ENCODE results near the gene TLK1.
A peak's percentile ranks its signal among the peaks of the same experiment; 100 is the strongest.

The TLK1 gene

GRCh38 chr2:170996316-170996715, 164.4 kb downstream of the TLK1 start:
- DNase-seq: no peak

DNA sequence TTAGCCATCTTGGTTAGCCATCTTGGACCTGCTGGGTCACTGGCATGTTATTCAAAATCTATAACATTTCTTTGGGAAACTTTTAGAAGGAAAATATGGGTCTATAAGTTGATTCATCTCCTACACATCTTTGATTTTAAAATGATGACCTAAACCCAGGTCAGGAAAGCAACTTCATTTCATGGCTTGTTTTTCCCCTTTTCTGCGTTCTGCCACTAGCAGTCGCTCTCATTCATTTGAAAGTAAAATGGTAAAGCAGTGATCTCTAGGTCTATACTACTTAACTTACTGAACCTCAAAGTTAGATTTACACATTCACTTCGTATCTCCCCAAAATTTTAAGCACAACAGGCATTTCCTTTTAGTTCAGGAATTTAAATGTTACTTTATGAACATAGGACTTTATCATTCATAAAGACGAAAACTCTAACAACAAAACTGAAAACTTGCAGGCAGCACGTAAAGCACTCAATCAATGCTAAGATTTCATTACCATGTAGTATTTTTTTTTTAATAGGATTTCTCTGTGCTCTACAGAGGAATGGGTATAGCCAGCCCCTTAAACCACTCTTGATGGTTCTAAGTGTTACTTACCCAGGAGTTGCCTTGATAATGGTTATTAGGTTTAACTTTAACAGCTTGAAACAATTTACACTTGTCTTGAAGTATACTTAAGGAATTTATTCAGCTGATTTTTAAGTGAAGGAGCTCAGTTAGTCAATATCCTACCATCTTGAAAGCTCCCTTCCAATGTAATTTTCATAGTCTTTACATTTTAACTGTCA, 169.1 kb downstream of the TLK1 start:
- no peak for DNase-seq

DNA sequence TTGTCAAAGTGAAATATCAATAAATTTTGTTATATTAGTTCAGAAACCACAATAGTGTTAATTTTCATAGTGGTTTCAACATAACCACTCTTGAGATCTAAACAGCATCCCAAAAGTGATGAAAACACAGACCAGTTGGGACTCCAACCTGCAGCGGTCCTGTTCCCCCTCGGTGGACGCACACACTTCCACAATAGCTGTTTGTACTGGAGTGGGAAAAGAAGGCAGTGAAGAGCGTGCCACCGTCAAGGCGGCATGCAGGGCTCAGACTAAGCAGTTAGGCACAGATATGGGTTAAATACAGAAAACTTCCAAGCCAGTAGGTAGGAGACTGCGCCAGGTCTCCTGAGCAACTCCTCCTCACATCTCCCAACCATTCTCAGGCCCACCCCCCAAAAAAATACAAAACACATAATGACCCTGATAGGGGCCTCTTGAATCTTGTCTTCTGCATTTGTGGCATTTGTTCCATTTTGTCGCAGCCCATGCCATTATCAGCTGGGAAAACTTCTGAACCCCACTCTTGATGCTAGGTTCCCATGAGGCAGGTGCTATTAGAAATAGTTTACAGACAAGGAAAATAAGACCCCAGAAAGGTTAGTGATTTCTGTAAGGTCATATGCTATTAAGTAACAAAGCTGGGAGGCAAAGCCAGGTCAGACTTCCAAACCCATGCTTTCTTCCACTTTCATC, 174.0 kb downstream of the TLK1 start:
- DNase-seq: no peak

DNA sequence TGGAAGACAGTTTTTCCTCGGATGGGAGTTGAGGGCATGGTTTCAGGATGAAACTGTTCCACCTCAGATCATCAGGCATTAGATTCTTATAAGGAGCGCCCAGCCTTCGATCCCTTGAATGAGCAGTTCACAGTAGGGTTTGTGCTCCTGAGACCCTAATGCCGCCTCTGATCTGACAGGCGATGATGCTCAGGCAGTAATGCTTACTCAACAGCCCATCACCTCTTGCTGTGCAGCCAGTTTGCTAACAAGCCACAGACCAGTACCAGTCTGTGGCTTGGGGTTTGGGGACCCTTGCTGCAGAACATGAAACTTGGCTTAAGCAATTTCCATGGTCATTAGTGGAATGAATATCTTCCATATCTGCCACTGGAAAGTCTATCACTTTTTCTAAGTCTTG, 175.3 kb downstream of the TLK1 start:
- DNase-seq: no peak

DNA sequence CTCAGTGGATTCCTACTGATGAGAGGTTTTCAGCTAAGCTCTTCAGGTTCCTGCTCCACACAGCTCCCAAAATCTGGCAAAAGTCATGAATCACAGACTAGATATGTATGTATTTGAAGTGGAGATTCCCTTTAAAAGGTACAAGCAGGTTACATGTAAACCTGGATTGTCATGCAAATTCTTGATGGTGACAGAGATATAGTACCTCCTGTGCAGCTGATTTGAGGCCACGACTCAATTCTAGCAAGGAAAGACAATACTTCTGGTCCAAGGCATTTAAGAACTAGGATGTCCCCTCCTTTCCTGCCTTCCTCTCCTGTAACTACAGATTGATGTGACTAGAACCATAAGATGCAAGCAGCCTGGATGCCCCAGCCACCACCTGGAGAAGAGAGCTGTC, 176.6 kb downstream of the TLK1 start:
- DNase-seq: no peak

DNA sequence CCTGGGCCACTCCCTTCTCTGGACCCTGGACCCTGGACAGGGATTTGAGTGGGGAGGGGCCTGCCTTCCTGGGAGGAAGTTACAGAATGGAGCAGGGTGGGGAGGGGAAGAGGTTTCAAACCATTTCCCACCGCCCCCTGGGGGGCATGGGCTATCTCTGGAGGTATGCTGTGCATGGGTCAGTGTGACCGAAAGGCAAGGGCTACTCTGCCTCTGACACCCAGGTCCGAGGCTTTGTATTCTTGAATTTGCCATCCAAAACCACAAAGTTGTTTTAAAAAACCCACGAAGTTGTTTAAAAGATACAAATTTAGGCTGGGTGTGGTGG, 184.8 kb downstream of the TLK1 start:
- no peak for DNase-seq

DNA sequence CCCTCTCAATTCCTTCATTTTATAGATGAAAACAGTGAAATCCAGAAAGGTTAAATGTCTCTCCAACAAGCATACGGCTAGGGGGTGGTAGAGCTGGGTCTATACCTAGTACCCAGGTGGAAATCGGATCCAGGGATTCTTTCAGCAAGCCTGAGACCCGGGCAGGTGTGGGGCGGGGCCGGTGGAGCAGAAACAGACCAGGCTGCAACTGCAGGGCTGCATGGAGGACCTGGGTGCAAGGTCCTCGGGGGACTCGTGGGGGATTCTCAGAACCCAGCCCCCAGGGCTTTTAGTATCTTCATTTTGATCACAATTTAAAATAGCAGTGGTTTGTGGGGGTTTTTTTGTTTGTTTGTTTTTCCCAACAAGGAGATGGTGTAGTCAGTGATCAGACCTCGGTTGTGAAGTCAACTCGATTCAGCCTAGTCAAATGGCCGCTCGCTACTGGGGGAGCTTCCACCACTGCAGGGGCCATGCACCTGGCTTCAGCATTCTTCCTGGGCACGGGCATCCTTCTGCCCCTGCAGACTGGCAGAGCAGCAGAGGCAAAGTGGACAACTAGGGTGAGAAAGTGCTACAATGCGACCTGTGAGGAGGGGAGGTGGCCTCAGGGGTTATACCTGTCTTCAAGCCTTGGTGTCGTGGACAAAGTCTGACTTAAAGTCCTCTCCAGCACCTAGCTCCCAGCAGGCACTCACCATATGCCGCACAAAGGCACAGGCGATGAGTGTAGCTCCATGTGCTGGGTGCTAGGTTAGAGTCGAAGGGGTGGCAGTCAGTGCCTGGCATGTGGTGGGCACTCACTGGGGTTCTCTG, 185.4 kb downstream of the TLK1 start:
- no peak for DNase-seq

DNA sequence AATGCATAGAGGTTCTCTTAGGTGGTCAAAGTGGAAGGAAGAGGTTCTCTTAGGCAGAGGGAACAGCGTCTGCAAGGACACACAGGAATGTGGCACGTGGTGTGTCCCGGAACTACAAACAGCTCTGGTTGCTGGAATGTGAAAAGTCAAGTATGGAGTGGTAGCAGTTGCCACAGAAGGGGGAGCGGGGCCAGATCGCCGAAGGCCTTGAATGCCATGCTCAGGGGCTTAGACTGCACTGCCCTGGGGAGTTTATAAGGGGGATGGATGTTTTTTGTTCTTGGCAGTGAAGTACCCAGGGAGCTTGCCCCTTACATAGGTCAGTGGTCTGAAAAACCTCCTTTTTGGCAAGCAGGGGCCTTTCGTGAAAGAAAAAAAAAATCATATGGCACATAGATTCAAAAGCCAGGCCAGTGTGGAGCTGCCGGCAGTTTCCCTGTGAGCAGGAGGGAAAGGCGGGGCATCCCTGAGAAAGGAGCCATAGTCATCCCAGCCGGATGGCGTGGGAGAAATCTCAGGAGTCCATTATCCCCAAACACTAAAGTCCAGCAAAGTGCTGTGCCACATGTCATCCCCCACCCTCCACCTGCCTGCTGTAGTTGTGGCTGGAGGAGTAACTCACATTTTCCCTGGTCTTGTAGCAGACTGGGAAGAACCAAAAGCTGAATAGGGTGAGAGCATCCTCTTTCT, 186.2 kb downstream of the TLK1 start:
- no peak for DNase-seq

- DNase-seq: peak; percentile 63 to 74 (median 71)
Measured at GRCh38 chr2:170973492-170974303, 187.0 kb downstream of the TLK1 start.

GRCh38 chr2:170973225-170973491, 187.5 kb downstream of the TLK1 start:
- DNase-seq: no peak

- peak in 1 of 3 experiments; percentile 7 for DNase-seq
Measured at GRCh38 chr2:170972296-170973224, 188.1 kb downstream of the TLK1 start.

DNA sequence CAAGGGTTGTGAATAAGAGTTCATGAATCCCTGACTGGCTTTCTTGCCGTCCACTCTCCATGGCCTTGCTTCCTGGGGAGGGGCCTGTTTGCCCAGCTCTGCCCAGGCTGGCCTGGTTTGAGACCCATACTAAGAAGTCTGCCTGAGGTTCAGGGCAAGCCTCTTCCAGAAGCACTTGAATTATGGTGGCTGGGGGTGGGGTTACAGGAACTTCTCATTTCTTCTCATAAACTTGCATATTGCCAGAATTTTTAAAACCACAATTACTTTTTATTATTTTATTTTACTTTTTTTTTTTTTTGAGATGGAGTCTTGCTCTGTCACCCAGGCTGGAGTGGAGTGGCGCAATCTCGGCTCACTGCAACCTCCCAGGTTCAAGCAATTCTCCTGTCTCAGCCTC, 189.6 kb downstream of the TLK1 start:
- DNase-seq: no peak

GRCh38 chr2:170969872-170970496, 190.7 kb downstream of the TLK1 start:
- peak in 2 of 3 experiments; percentile 35 to 67 for DNase-seq

- no peak for DNase-seq
Measured at GRCh38 chr2:170969030-170969429, 191.7 kb downstream of the TLK1 start.

GRCh38 chr2:170968205-170969003, 192.3 kb downstream of the TLK1 start:
- no peak for DNase-seq

- DNase-seq: no peak
Measured at GRCh38 chr2:170967553-170967952, 193.1 kb downstream of the TLK1 start.

DNA sequence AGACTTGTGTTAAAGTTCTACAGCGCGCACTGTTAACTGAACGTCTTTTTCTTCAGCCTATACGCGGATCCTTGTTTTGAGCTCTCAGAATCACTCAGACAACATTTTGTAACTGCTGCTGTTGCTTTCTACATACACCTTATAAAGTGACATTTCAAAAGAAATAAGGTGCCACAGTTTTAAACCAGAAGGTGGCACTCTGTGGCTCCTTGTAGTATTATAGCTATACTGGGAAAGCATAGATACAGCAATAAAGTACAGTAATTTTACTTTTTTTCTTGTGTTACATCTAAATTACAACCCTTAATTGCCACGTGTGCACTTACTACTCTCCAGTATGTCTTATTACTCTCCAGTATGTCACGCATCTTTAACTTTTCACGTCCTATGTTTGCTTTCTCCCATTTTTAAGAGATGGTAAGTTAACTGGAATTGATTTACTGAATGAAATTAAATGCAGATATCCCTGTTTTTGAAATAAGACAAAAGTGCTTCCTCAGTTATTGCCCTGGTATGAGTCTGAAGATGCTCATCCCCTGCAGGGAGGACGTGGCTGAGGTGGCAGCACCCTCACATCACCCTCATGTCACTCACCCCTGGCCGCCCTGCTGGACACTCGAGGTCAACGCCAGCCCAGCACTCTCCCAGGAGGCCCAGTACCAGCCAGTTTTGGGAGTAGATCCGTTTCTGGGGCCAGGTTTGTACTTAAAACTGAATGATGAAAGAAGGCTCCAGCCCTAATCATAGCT, 193.9 kb downstream of the TLK1 start:
- no peak for DNase-seq

DNA sequence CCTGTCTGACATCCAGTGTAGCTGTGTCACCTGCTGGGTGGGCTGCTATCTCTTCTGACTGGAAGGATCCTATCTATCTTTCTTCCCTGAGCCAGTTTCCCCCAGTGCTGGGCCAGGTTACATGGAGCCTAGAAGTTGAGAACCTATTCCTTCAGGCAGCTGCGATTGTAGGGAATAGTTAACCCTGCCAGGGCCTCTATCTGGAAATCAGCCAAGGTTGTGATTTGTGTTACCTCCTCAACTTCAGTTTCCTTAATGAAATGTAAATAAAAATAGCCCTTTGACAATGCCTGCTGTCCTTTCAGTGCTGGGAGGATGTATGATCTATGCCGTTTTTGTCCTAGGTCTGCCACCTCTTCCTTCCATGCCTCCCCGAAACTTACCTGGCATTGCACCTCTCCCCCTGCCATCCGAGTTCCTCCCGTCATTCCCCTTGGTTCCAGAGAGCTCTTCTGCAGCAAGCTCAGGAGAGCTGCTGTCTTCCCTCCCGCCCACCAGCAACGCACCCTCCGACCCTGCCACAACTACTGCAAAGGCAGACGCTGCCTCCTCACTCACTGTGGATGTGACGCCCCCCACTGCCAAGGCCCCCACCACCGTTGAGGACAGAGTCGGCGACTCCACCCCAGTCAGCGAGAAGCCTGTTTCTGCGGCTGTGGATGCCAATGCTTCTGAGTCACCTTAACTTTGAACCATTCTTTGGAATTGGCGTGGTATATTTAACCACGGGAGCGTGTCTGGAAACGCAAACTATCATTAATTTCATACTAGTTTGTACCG, 195.1 kb downstream of the TLK1 start:
- peak in 1 of 3 experiments; percentile 3 for DNase-seq
